Measurements from ENCODE around the gene SPATA32.

SPATA32 gene

GRCh38 chr17:45308016-45308365, 46.1 kb upstream of the SPATA32 start:
- TF ChIP-seq, protein P1, sequence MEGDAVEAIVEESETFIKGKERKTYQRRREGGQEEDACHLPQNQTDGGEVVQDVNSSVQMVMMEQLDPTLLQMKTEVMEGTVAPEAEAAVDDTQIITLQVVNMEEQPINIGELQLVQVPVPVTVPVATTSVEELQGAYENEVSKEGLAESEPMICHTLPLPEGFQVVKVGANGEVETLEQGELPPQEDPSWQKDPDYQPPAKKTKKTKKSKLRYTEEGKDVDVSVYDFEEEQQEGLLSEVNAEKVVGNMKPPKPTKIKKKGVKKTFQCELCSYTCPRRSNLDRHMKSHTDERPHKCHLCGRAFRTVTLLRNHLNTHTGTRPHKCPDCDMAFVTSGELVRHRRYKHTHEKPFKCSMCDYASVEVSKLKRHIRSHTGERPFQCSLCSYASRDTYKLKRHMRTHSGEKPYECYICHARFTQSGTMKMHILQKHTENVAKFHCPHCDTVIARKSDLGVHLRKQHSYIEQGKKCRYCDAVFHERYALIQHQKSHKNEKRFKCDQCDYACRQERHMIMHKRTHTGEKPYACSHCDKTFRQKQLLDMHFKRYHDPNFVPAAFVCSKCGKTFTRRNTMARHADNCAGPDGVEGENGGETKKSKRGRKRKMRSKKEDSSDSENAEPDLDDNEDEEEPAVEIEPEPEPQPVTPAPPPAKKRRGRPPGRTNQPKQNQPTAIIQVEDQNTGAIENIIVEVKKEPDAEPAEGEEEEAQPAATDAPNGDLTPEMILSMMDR (IDR thresholded peaks at IDR 0.05) = no peak
- peaks cover 5% of the 10 kb centered on the region for H3K36me3 Mint-ChIP-seq (ENCODE audit: low read depth)
- no peaks in the 10 kb centered on the region for H3K27me3 Mint-ChIP-seq (ENCODE audit: low read depth, poor library complexity)
- no peaks in the 10 kb centered on the region for H3K9me3 Mint-ChIP-seq
- no peak overlapping the region for H3K4me3 Mint-ChIP-seq
- no peak for DNase-seq
- peaks cover 40% of the 10 kb centered on the region for H3K4me1 Mint-ChIP-seq
- no peak overlapping the region for H3K27ac Mint-ChIP-seq

DNA sequence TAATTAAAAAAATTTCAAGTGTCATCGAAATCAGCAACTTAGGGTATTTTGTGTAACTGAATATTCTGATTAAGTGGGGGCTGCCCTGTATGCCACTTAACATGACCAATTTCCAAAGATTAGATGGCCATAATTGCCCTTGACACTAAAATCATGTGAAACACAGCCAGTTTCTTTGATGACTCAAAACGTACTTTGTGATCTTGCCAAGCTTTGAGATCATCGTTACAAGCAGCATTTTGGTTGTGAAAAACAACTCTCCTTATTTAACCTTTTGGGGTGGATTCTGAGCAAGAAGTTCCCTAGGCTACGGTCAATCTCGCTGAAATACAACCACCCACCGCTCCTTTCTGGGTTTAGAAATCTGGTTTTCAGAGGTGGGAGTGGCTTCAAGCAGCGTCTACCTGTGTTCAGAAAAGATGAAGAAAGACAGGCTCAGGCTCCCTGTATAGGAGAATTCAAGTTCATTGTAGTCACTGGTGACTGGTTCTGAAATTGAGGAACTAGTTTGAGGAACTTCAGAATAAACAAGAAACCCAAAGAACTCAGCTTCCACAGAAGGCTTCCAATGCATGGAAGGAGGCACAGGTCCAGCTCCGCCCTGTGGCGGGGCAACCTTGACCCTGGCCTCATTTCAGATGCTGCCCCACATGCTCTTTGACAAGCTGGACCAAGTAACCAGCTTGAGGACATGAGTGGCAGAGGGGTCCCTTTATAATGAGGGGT, 45.6 kb upstream of the SPATA32 start:
- Mint-ChIP-seq H3K4me1 (peaks cover 40% of the 10 kb centered on the region), H3K27ac (no peak overlapping the region), H3K27me3 (ENCODE audit: low read depth, poor library complexity) (no peaks in the 10 kb centered on the region), H3K4me3 (no peak overlapping the region), H3K9me3 (no peaks in the 10 kb centered on the region), H3K36me3 (ENCODE audit: low read depth) (peaks cover 5% of the 10 kb centered on the region)
- DNase-seq = no peak
- TF ChIP-seq, protein P1 (IDR thresholded peaks at IDR 0.05) = no peak

- no peak for DNase-seq
- Mint-ChIP-seq H3K27ac (no peak overlapping the region), H3K27me3 (ENCODE audit: low read depth, poor library complexity) (no peaks in the 10 kb centered on the region), H3K36me3 (ENCODE audit: low read depth) (peaks cover 5% of the 10 kb centered on the region), H3K4me3 (no peak overlapping the region), H3K9me3 (no peaks in the 10 kb centered on the region), H3K4me1 (peaks cover 33% of the 10 kb centered on the region)
- TF ChIP-seq, protein P1 (IDR thresholded peaks at IDR 0.05) = no peak
Observed at GRCh38 chr17:45306623-45307022, 44.7 kb upstream of the SPATA32 start.

DNA sequence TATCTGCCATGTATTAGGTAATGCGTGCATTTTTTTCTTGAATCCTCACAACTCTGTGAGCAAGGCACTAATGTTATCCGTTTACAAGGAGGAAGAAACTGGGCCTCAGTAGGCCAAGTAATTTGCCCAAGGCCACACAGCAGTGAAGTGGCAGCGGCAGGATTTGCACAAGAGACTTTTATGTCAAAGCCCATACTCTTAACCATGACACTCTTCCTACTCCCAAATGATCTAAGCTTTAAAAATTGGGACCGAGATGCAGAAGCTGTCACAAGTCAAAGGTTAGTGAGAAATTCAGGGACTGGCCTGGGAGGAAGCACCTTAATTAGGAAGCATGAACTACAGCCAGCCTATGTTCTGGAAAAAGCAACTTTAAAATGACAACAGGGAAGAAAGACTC, 44.2 kb upstream of the SPATA32 start:
- DNase-seq = no peak
- Mint-ChIP-seq H3K27me3 (ENCODE audit: low read depth, poor library complexity) (no peaks in the 10 kb centered on the region), H3K27ac (peak overlapping the region; percentile 32), H3K4me1 (peaks cover 27% of the 10 kb centered on the region), H3K4me3 (no peak overlapping the region), H3K36me3 (ENCODE audit: low read depth) (peaks cover 5% of the 10 kb centered on the region), H3K9me3 (no peaks in the 10 kb centered on the region)
- TF ChIP-seq, protein P1 (IDR thresholded peaks at IDR 0.05) = no peak

- DNase-seq = no peak
- TF ChIP-seq, protein P1 (IDR thresholded peaks at IDR 0.05) = no peak
Observed at GRCh38 chr17:45305530-45306087, 43.7 kb upstream of the SPATA32 start.

More at GRCh38 chr17:45305530-45306087, 43.7 kb upstream of the SPATA32 start:
- Mint-ChIP-seq H3K9me3 (no peaks in the 10 kb centered on the region), H3K36me3 (ENCODE audit: low read depth) (peaks cover 5% of the 10 kb centered on the region), H3K4me1 (peaks cover 24% of the 10 kb centered on the region), H3K4me3 (no peak overlapping the region), H3K27ac (peak overlapping the region; percentile 78), H3K27me3 (ENCODE audit: low read depth, poor library complexity) (no peaks in the 10 kb centered on the region)
